ENCODE data around the gene RASSF7.

- TF ChIP-seq EZH2 (IDR thresholded peaks at IDR 0.05; ENCODE audit: low read depth) (no peak), CTCF (conservative IDR thresholded peaks at IDR 0.05) (no peak)
Observed at GRCh38 chr11:575313-575995, 14.7 kb downstream of the RASSF7 start.
